Measurements from ENCODE around the gene UBASH3A.

GRCh38 chr21:42430521-42430920 is 26.8 kb downstream of the UBASH3A start:
- TF ChIP-seq CTCF (IDR thresholded peaks at IDR 0.05) (no peak), EP300 (IDR thresholded peaks at IDR 0.05; ENCODE audit: borderline replicate concordance in 1 of 2, low read depth in 1 of 2, low read length in 1 of 2) (no peak), PBX3 (IDR thresholded peaks at IDR 0.05) (no peak), TAF1 (IDR thresholded peaks at IDR 0.05; ENCODE audit: borderline replicate concordance, low read depth, low read length) (no peak), RCOR1 (IDR thresholded peaks at IDR 0.05; ENCODE audit: low read length) (no peak), GABPA (IDR thresholded peaks at IDR 0.05; ENCODE audit: low read depth) (no peak), YY1 (IDR thresholded peaks at IDR 0.05; ENCODE audit: low read depth) (no peak), SMC3 (IDR thresholded peaks at IDR 0.05; ENCODE audit: low read depth, low read length) (no peak), USF1 (IDR thresholded peaks at IDR 0.05; ENCODE audit: borderline replicate concordance, low read depth) (no peak), USF2 (IDR thresholded peaks at IDR 0.05; ENCODE audit: borderline replicate concordance, low read depth, low read length) (no peak), TEAD4 (IDR thresholded peaks at IDR 0.05; ENCODE audit: borderline replicate concordance, insufficient read depth) (no peak), RFX5 (IDR thresholded peaks at IDR 0.05; ENCODE audit: low read length) (no peak), POLR2AphosphoS5 (IDR thresholded peaks at IDR 0.05; ENCODE audit: low read depth, low read length) (no peak)
